Measurements from ENCODE around the gene BRINP3. TPM values are rescaled to one million over a fixed set of nuclear protein-coding genes. Genes with fewer than 3 reads are reported as not detected.

Gene BRINP3
- total and polyA plus RNA-seq, 2 experiments from 2014 or later: not detected

- Histone ChIP-seq H3K4me1 (ENCODE audit: insufficient read depth) (no peaks in the 10 kb centered on the region), H3K4me2 (no peak overlapping the region), H3K27ac (ENCODE audit: low read depth) (no peak overlapping the region), H3K27me3 (ENCODE audit: insufficient read depth) (no peaks in the 10 kb centered on the region), H4K20me1 (replicated peaks; ENCODE audit: insufficient read depth) (no peaks in the 10 kb centered on the region), H2AFZ (no peak overlapping the region), H3F3A (replicated peaks; ENCODE audit: low read depth) (no peaks in the 10 kb centered on the region), H3K36me3 (ENCODE audit: insufficient read depth) (no peaks in the 10 kb centered on the region), H3K4me3 (no peak overlapping the region), H3K9me2 (ENCODE audit: insufficient read depth) (no peaks in the 10 kb centered on the region), H3K79me2 (replicated peaks; ENCODE audit: insufficient read depth) (no peaks in the 10 kb centered on the region)
- Mint-ChIP-seq H3K4me3 (no peak overlapping the region), H3K9me3 (no peaks in the 10 kb centered on the region), H3K27ac (no peak overlapping the region), H3K36me3 (ENCODE audit: low read depth) (no peaks in the 10 kb centered on the region), H3K27me3 (ENCODE audit: insufficient read depth, low read depth, poor library complexity) (no peaks in the 10 kb centered on the region), H3K4me1 (no peaks in the 10 kb centered on the region; the same call in 2 of the 3 replicates)
- no peak for TF ChIP-seq POLR2AphosphoS5 (IDR thresholded peaks at IDR 0.05; ENCODE audit: low read depth)
- no peak for TF ChIP-seq REST (IDR thresholded peaks at IDR 0.05; ENCODE audit: unreplicated experiment)
- no peak for TF ChIP-seq ZNF114 (CRISPR knock-in tag; IDR thresholded peaks at IDR 0.05)
- no peak for TF ChIP-seq CTCF (conservative IDR thresholded peaks at IDR 0.05; ENCODE audit: low read depth in 2 of 2)
- TF ChIP-seq CREB1 (CRISPR knock-in tag; IDR thresholded peaks at IDR 0.05; ENCODE audit: low read depth): no peak
- TF ChIP-seq ZNF462 (CRISPR knock-in tag; IDR thresholded peaks at IDR 0.05): no peak
- no peak for TF ChIP-seq EZH2phosphoT487 (IDR thresholded peaks at IDR 0.05; ENCODE audit: unreplicated experiment)
- no peak for TF ChIP-seq JUNB (IDR thresholded peaks at IDR 0.05; ENCODE audit: unreplicated experiment)
- TF ChIP-seq NANOG (IDR thresholded peaks at IDR 0.05; ENCODE audit: borderline replicate concordance): no peak
- TF ChIP-seq ETS1 (IDR thresholded peaks at IDR 0.05): no peak
- TF ChIP-seq ZNF331 (CRISPR knock-in tag; IDR thresholded peaks at IDR 0.05; ENCODE audit: low read depth): no peak
- TF ChIP-seq STAT1 (IDR thresholded peaks at IDR 0.05; ENCODE audit: unreplicated experiment): no peak
- TF ChIP-seq EZH2 (IDR thresholded peaks at IDR 0.05; ENCODE audit: low read depth, unreplicated experiment): no peak
- peak; percentile 47 for DNase-seq (ENCODE audit: low spot score)
- peak; percentile 90 for ATAC-seq
These were observed 200.6 kb downstream of the BRINP3 start for GRCh38 chr1:190277107-190277506.
